ENCODE results near the gene VCL. TPM values are rescaled to one million over a fixed set of nuclear protein-coding genes. Genes with fewer than 3 reads are reported as not detected.

Gene VCL
- total RNA-seq, 1 donor from 2014 or later, result 74.6 TPM

DNA sequence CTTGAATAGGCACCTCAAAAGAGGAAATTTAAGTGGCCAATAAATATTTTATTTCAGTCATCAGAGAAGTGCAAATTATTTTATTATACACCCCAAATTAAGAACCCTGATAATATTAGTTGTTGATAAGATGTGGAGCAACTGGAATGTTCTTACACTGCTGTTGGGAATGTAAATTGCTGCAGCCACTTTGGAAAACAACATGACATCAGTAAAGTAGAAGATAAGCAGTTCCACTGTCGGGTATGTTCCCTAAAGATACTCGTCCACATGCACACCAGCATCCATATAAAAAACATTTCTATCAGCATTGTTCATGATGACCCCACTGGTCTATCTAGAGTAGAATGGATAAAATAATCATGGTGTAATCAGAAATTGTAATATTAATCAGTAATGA lies 46.5 kb downstream of the VCL start:
- H3K4me1 Mint-ChIP-seq, result peaks cover 11% of the 10 kb centered on the region
- no peak overlapping the region for H3K27ac Mint-ChIP-seq (ENCODE audit: unreplicated experiment)
- H3K4me3 Mint-ChIP-seq, result no peak overlapping the region
- H3K9me3 Mint-ChIP-seq, result no peaks in the 10 kb centered on the region
- no peak for DNase-seq (ENCODE audit: low read depth, low spot score)
- H3K36me3 Mint-ChIP-seq (ENCODE audit: low read depth), result peaks cover 8% of the 10 kb centered on the region
- no peaks in the 10 kb centered on the region for H3K27me3 Mint-ChIP-seq (ENCODE audit: low read depth)
- TF ChIP-seq, protein P1, sequence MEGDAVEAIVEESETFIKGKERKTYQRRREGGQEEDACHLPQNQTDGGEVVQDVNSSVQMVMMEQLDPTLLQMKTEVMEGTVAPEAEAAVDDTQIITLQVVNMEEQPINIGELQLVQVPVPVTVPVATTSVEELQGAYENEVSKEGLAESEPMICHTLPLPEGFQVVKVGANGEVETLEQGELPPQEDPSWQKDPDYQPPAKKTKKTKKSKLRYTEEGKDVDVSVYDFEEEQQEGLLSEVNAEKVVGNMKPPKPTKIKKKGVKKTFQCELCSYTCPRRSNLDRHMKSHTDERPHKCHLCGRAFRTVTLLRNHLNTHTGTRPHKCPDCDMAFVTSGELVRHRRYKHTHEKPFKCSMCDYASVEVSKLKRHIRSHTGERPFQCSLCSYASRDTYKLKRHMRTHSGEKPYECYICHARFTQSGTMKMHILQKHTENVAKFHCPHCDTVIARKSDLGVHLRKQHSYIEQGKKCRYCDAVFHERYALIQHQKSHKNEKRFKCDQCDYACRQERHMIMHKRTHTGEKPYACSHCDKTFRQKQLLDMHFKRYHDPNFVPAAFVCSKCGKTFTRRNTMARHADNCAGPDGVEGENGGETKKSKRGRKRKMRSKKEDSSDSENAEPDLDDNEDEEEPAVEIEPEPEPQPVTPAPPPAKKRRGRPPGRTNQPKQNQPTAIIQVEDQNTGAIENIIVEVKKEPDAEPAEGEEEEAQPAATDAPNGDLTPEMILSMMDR (conservative IDR thresholded peaks at IDR 0.05), result no peak

DNA sequence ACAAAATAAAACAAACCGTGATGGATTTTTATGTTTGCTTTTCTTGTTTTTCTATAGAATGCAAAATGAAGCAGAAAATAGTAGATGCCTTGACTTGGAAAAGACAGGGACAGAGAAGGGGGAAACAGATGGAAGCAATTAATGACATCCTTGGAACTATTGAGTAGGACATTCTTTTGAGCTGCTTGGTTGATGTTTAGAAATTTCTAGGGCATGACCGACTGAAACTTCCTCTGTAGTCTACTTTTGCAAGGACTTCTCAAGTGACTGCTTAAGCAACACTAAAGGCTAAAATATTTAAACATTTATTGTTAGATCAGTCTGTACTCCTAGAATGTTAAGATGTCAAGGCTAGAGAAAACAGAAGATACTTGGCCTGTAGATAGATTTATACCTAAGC lies 49.4 kb downstream of the VCL start:
- no peaks in the 10 kb centered on the region for H3K27me3 Mint-ChIP-seq (ENCODE audit: low read depth)
- TF ChIP-seq, protein P1 (conservative IDR thresholded peaks at IDR 0.05), result no peak
- no peak for DNase-seq (ENCODE audit: low read depth, low spot score)
- H3K4me3 Mint-ChIP-seq, result no peak overlapping the region
- H3K9me3 Mint-ChIP-seq, result no peaks in the 10 kb centered on the region
- peaks cover 9% of the 10 kb centered on the region for H3K4me1 Mint-ChIP-seq
- no peak overlapping the region for H3K27ac Mint-ChIP-seq (ENCODE audit: unreplicated experiment)
- peaks cover 8% of the 10 kb centered on the region for H3K36me3 Mint-ChIP-seq (ENCODE audit: low read depth)

DNA sequence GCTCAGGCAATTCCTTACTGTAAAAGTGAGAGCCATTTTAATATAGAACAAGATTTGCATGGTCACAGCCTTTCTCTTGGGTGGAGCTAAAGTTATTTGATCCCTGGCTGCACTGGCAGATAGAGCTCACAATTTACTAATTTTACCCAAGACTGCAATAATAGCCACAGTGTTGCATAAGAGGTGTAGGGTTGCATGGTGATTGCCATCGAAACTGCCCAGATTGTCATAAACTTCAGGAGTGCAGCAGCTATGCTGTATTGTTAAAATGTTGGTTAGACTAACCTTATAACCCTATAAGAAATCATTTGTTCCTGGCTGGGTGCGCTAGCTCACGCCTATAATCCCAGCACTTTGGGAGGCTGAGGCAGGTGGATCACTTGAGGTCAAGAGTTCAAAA lies 50.0 kb downstream of the VCL start:
- H3K27me3 Mint-ChIP-seq (ENCODE audit: low read depth), result no peaks in the 10 kb centered on the region

DNA sequence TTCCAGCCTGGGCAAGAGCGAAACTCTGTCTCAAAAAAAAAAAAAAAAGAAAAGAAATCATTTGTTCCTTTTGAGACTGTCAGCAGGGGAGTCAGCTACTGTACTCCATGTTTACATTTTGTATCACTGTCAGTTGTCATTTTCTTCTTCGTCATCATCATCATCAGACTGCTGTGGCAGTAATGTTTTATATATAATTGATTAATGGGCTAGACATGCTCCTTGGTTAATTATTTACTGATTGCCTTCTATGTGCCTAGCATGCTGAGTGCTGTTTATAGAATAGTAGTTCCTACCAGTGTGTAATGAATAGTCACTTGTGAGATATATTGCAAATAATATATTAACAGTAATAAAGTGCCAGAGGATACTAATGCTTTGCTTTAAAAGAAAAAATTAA lies 50.5 kb downstream of the VCL start:
- Mint-ChIP-seq H3K36me3 (ENCODE audit: low read depth) (peaks cover 8% of the 10 kb centered on the region), H3K27ac (ENCODE audit: unreplicated experiment) (no peak overlapping the region)

More for the DNA sequence above, 50.0 kb downstream of the VCL start:
- Mint-ChIP-seq H3K4me1 (peaks cover 9% of the 10 kb centered on the region), H3K9me3 (no peaks in the 10 kb centered on the region), H3K36me3 (ENCODE audit: low read depth) (peaks cover 8% of the 10 kb centered on the region), H3K4me3 (no peak overlapping the region), H3K27ac (ENCODE audit: unreplicated experiment) (no peak overlapping the region)
- TF ChIP-seq, protein P1 (conservative IDR thresholded peaks at IDR 0.05), result no peak
- no peak for DNase-seq (ENCODE audit: low read depth, low spot score)

DNA sequence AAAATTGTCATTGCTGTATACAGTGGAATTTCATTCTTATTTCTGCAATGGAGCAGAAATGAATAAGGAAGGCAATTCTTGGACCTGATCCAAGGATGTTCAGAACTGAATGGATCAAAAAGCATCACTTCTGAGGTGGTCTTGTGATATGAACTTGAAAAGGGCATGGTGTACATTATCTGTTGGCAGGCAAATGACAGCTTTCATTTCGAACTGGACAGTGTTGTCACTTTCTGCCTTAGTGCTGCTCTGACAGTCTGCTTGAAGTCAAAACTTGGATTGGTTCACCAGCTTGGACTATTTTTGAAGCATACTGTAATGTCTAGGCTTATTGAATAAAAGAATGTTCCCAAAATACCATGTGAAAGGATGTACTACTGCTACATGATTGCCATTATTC lies 52.0 kb downstream of the VCL start:
- DNase-seq (ENCODE audit: low read depth, low spot score), result no peak
- Mint-ChIP-seq H3K27ac (ENCODE audit: unreplicated experiment) (no peak overlapping the region), H3K27me3 (ENCODE audit: low read depth) (no peaks in the 10 kb centered on the region), H3K9me3 (no peaks in the 10 kb centered on the region), H3K4me3 (no peak overlapping the region), H3K36me3 (ENCODE audit: low read depth) (no peaks in the 10 kb centered on the region), H3K4me1 (peaks cover 9% of the 10 kb centered on the region)
- TF ChIP-seq, protein P1 (conservative IDR thresholded peaks at IDR 0.05), result no peak

More for the DNA sequence above, 50.5 kb downstream of the VCL start:
- Mint-ChIP-seq H3K27me3 (ENCODE audit: low read depth) (no peaks in the 10 kb centered on the region), H3K4me1 (peaks cover 9% of the 10 kb centered on the region), H3K9me3 (no peaks in the 10 kb centered on the region), H3K4me3 (no peak overlapping the region)
- TF ChIP-seq, protein P1 (conservative IDR thresholded peaks at IDR 0.05), result no peak
- no peak for DNase-seq (ENCODE audit: low read depth, low spot score)

DNA sequence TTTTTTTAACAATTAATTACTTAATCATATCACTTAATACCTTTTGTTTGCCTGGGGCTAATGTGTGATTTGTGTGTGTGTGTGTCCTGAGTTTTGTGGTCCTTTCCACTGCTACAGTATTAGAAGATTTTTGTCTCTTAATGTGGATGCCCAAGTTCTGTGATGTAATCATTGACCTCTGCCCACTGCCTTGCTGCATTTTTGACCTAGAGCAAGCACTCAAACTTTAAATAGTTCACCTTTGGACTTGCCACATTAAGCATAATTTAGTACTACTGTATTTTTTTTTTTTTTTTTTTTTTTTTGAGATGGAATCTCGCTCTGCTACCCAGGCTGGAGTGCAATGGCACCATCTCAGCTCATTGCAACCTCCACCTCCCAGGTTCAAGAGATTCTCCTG lies 52.7 kb downstream of the VCL start:
- Mint-ChIP-seq H3K4me3 (no peak overlapping the region), H3K9me3 (no peaks in the 10 kb centered on the region), H3K4me1 (peaks cover 9% of the 10 kb centered on the region), H3K27me3 (ENCODE audit: low read depth) (no peaks in the 10 kb centered on the region), H3K36me3 (ENCODE audit: low read depth) (no peaks in the 10 kb centered on the region), H3K27ac (ENCODE audit: unreplicated experiment) (no peak overlapping the region)
- no peak for DNase-seq (ENCODE audit: low read depth, low spot score)
- TF ChIP-seq, protein P1 (conservative IDR thresholded peaks at IDR 0.05), result no peak

All from neural crest cell (in vitro differentiated cells).